HG03196 (cell line): ENCODE data around the gene GPX2.

Source experiments
- ATAC-seq: cut with Tn5 transposase; IDR thresholded peaks from one replicate; pipeline ENCODE4 v1.9.1; 2021; ENCODE audit not compliant: unreplicated experiment

The GPX2 gene

GRCh38 chr14:64960762-64961276, 18.3 kb upstream of the GPX2 start:
- no peak for ATAC-seq

GRCh38 chr14:64958743-64959142, 16.2 kb upstream of the GPX2 start:
- no peak for ATAC-seq

GRCh38 chr14:64958201-64958600, 15.7 kb upstream of the GPX2 start:
- ATAC-seq, result no peak

- no peak for ATAC-seq
Observed at GRCh38 chr14:64956697-64957406, 14.3 kb upstream of the GPX2 start.

GRCh38 chr14:64955297-64955696, 12.8 kb upstream of the GPX2 start:
- no peak for ATAC-seq

GRCh38 chr14:64954491-64955240, 12.1 kb upstream of the GPX2 start:
- ATAC-seq, result no peak

- ATAC-seq, result no peak
Observed at GRCh38 chr14:64953661-64954060, 11.1 kb upstream of the GPX2 start.

- ATAC-seq, result no peak
Observed at GRCh38 chr14:64953310-64953654, 10.7 kb upstream of the GPX2 start.

GRCh38 chr14:64952598-64953309, 10.2 kb upstream of the GPX2 start:
- ATAC-seq, result no peak

GRCh38 chr14:64951724-64952123, 9.2 kb upstream of the GPX2 start:
- ATAC-seq, result no peak

GRCh38 chr14:64951291-64951690, 8.7 kb upstream of the GPX2 start:
- ATAC-seq, result no peak

GRCh38 chr14:64950889-64951288, 8.3 kb upstream of the GPX2 start:
- no peak for ATAC-seq

- no peak for ATAC-seq
Observed at GRCh38 chr14:64948612-64949210, 6.2 kb upstream of the GPX2 start.

GRCh38 chr14:64947710-64948611, 5.4 kb upstream of the GPX2 start:
- ATAC-seq, result no peak

GRCh38 chr14:64946310-64947045, 3.9 kb upstream of the GPX2 start:
- no peak for ATAC-seq

- ATAC-seq, result no peak
Observed at GRCh38 chr14:64945431-64946178, 3.1 kb upstream of the GPX2 start.

GRCh38 chr14:64944861-64945260, 2.3 kb upstream of the GPX2 start:
- ATAC-seq, result no peak

GRCh38 chr14:64944041-64944440, 1.5 kb upstream of the GPX2 start:
- ATAC-seq, result no peak

- ATAC-seq, result no peak
Observed at GRCh38 chr14:64943556-64943955, 1.0 kb upstream of the GPX2 start.
